ENCODE results near the gene MGLL.

MGLL gene

DNA sequence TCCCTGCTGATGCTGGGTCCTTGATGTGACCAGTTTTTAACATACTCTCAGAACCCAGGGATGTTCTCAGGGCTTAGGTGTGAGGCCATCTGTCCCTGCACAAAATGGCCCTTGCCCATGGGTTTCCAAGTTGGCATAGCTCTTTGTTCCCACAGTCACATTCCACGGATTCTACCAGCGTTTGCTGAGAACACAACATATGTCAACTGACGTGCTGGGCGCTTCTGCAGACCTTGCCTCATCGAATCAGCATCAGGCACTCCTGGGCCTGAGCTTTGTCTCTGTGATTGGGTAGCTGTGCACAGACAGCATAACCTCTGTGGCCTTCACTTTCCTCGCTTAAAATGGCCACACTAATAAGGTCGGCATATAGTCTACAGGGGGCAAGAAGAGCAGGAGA lies 69.0 kb downstream of the MGLL start:
- FAIRE-seq, result no peak

DNA sequence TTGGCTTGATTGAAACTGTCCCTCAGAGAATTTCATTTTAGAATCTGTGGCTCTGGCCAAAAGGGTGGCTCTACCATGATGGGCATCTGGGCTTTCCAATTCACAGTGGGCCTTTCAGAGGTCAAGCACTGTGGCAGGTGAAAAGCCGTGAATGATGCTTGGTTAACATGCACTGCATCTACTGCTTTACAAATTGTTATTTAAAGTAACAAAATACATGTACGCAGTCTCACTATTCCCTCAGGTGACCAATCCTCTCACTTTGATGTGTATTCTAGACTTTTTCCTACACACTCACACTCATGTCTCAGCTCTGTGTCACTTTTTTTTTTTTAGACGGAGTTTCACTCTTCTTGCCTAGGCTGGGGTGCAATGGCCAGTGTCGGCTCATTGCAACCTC lies 70.5 kb downstream of the MGLL start:
- no peak for FAIRE-seq

DNA sequence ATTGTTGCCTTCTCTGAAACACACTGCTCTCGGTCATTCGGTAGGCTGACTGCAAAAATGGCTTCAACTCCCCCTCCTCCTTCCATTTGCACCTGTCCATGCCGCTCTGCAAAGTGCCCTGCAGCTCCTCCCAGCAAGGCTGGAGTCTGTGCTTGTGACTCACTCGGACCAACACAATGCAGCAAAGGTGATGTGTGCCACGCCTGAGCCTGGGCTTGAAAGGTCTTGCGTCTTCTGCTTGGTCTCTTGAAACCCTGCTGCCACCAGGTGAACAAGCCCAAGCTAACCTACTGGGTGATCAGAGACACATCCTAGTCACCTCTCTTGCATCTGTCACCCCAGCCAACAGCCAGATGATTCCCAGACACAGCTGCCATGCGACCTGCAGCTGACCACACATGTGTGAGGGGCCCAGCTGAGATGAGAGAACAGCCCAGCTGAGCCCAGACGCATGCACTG lies 71.1 kb downstream of the MGLL start:
- FAIRE-seq, result no peak

DNA sequence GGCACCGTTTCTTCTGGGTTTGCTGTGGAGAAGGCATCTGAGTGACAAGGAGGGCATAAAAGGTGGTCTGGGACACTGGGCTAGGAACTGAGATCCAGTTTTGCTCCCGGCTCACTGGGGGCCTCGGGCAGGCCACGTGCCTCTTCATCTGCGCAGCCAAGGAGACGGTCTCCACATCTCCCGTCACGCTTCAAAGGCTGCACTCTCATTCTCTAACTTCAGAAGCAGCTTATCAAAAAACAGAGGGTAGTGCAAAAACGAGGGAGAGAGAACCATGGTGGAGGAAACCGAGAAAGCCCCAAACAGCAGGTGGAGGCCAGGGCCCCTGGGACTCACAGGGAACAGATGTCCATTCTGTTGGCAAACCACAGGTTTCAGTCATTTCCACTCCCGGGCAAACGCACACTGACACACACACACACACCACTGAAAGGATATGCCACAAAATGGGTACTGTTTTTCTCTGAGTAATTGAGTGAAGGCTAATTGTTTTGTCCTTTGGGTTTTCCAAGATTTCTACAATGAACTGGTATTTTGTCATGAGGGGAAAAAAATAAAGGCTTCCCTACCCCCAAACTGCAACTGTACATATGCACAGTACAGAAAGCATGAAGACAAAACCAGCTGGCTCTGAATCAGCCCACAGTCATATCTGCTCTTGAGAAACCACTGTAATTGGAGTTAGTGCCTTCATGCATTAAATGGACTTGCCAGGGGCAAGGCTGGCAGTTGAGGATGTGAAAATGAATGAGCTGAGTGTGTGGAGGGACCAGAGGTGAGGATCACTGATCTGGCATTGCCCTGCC lies 71.9 kb downstream of the MGLL start:
- FAIRE-seq, result no peak

DNA sequence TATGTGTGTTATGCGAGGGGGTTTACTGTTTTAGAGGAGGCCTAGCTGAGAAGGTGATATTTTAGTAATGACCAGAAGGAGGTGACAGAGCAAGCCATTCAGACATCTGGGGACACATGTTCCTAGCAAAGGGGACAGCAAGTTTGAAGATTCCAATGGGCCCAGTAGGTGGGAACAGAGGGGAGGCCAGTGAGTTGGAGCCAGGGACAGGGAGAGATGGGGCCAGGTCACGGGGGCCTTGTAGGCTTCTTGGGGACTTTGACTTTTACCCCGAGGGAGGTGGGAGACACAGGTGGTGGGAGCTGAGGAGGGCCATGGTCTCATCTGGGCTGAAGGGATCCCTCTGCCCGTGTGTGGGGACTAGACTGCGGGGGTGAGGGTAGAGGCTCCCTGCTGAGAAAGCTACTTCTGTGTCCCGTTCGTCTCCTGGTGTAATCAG lies 72.5 kb downstream of the MGLL start:
- FAIRE-seq, result no peak

DNA sequence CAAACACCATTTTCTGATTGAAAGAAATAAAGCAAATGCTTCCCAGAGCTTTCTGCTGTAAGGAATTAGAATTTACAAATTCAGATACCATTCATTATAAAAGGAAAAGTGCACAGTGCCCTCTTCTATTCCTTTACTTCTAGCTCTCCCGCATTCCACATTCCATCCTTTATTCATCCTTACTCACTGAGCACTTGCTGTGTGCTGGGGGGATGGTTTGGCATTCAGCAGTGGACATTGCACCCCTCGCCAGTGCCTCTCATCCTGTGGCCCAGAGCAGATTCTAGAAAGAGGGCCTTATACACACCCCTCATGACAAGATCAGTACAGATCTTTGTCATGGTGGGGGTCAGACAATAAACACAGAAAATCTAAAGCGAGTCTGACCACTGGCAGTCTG lies 73.0 kb downstream of the MGLL start:
- FAIRE-seq, result no peak

DNA sequence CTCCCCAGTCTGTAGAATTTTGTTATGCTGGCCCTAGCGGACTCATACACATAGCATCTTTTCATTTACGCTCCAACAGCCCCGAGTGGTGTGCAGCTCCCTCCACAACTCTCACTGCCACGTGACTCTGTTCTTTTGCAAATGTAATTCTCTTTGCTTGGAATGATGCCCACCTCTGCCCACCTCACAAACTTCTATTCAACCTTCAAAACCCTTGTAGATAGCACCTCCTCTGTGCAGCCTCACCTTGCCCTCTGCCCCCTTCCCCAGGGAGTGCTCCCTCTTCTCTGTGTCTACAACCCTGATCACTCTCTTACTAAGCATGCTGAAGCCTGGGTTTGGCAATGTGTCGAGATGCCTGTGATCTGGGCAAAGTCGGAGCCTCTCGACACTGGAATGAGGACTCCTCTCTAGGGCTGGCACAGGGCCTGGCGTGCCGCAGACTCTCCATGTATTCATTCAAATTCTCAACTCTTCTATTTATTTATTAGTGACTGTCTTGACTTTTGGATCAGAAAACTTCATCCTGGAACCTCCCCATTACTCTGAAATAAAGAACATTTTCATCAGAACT lies 73.5 kb downstream of the MGLL start:
- no peak for FAIRE-seq

DNA sequence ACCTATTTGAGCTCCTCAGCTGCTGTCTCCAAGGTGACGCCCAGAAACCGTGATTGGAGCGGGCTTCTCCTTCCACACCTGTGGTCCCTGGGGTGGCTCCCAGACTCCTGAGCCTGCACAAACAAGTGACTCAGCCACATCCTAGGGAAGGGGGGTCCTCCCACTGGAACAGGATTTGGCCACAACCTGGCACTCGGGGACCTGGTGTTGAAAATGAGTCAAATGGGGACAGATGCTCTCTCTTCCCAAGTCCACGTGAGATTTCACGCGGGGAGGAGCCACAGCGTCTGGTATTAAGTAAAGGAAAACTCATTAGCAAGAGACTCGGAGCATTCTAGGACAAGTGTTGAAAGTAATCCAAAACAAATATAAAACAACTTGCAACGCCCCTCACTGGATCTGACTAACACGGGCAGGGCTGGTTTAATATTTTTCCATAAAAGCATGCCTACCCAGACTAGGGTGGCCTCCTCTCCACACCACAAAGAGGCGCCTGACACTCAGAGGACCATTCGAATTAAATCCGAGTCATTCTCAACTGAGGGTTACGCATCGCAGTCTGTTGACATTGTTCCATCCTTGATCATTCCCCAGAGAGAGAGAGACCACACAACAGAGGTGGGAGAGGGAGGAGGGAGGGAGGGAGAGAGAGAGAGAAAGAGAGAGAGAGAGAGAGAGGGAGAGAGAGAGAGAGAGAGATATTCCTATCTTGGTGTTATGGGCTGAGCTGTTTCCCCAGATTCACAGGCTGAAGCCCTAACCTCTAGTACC lies 74.4 kb downstream of the MGLL start:
- no peak for FAIRE-seq

DNA sequence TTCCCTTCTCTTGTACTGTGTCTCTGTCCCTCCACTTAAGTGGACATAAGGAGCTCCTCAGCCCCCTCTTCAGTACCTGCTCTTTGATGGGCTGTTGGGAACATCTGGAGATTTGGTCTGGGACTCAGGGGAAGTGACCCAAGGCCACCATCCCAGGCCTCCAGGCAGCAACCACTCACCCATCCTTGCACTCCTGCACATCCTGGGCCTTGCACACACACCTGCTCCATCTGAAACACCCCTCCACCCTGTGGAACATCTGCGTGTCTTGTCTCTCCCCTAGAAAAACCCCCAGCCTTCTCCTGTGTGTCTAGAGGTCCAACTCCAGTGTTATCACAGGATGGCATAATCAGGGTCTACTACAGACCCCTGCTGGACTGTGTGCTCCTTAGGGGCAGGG lies 75.2 kb downstream of the MGLL start:
- FAIRE-seq, result no peak

DNA sequence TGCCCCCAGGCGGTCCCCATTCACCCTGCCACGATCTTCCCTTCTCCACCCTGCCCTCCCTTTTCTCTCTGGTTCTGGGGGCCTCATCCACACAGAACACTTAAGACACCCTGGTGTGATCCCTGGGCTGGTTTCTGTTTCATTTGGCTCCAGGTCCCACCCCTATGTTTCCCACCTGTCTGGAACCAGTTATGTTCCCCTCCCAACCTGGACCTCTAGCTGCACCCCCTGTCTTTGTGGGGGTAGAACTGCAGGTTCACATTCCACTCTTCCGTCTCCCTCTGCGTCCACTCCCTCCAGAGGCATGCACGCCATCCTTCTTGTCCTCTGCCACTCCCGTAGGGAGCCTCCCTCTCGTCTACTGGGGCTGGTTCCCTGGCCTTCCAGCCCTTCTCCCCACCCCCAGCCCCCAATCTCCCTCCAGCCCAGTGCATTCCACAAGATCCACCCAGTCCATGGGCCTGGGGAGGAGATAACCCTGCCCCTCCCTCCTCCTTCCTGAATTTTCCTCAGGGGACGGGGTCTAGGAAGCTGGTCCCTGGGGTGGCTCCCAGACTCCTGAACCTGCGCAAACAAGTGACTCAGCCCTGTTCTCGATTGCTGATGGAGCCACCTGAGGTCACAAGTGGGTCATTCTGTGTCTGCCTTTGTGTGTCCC lies 75.8 kb downstream of the MGLL start:
- no peak for FAIRE-seq

DNA sequence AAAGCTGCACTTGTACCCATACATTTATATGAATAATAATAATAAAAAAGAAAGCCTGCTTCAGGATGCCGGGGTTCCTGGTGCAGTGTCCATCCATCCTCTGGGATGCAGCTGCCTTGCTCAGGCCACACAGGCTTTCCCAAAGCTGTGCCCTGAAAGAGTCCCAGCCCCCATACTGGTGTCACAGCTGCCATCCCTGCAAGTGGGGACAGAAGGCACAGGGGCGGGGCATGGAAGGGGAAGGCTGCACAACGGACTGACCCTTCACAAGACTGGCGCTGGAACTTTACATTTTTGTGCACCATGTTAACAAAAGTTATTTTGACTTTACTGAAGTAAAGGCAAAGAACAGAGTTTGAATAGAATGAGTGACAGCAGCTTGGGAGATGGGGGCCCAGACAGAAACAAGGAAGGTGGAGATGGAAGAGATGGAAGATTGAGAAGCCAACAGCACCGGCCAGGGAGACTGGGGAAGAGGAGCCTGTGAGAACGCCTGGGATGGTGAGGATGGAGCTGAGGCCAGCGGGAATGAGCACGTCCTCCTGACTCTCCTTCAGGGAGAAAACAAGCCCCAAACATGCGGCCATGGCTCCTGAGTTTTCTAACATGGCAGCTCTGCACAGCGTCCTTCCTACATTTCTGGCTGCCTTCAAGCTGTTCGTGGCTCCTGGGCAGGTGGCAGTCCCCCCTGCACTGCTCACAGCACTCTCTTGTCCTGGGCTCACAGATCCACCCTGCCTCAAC lies 76.5 kb downstream of the MGLL start:
- FAIRE-seq, result no peak

DNA sequence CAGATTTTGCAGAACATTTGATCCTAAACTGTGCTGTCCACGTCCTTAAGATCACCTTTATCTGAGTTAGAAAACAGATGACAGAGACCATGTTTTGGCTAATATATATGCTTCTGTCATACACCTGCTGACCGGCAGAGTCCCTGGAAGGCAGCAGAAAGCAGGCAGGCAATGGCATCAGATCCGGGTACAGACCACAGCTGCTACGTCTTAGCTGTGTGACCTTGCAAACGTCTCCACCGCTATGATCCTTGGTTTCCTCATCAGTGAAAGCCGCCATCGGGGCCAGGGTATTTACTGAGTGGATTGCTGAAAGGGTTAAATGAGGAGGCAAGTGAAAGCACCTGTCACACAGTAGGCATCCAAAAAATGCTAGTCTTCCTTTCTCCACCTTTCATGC lies 77.4 kb downstream of the MGLL start:
- FAIRE-seq, result no peak

DNA sequence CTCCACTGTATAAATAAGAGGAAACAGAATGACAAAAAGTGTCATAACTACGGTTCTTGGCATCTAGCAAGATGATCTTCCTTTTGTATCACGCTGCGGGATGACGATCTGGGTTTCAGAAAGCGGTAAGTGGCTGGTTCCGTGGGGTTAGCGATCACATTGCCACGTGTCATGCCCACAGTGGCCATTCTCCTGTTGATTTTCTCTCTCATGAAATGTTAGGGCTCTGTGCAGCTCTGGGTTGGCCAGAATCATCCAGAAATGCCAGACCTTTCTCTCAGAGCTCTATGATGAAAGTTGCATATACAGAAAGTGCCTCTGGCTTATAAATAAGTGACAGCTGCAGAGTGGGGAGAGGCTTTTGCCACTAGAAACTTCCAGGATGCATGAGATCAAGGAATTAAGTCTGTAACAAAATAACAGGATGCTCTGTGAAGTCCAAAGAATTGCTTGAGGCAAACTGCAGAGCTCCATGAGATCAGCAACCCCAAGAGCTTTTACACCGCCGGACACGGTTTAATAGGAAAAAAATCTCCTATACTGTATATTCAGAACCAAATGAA lies 78.0 kb downstream of the MGLL start:
- no peak for FAIRE-seq

DNA sequence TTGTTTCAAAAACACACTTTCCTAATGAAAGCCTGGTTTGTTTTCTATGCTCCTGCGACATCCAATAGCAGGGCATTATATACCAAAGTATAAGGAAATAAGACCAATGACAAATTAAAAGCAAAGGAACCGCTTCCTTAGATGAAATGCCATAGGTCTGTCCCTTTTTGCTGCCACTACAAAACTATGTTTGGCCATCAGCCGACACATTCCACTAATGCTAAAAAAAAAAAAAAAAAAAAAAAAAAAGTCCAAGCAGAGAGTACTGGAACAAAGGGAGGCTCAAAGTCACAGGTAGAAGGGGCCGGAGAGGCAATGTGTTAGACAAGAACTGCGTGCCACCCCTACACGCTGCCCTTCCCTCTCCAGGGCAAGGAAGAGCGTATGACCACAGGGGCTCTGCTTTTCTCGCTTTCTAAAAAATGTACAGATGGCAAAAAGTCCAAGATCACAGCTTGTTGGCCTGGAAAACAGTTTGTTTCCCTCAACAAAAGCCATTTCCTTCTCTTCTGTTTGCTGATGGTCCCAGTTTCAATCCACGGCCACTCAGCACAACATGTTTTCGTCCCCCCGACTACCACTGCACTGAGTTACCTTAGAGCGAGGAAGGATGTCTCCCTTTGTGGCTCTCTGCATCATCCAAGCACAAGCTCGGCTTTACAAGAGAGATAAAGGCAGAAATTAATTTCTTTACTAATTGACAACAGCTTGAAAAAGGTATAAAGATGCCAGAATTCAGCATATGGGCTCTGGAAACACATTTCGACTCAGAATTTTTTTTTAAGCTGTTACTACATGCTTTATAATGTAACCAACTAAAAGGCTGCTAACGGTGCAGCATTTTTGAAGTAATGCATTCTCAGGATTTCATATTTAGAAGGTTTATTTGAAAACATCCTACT lies 78.7 kb downstream of the MGLL start:
- FAIRE-seq, result no peak

DNA sequence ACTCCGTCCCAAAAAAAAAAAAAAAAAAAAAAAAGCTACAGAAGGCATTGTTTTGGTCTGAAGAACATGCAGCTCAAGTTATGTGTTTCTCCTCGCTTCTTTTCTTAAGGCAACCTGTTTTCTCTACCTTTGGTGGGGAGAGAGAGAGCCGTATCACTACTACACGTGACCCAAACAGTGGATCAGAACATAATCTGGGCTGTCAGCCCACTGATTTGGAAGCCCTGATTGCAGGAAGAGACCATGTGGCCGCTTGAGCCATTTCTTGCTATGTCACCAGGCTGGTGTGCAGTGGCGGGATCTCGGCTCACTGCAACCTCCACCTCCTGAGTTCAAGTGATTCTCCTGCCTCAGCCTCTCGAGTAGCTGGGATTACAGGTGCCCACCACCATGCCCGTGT lies 79.7 kb downstream of the MGLL start:
- no peak for FAIRE-seq

DNA sequence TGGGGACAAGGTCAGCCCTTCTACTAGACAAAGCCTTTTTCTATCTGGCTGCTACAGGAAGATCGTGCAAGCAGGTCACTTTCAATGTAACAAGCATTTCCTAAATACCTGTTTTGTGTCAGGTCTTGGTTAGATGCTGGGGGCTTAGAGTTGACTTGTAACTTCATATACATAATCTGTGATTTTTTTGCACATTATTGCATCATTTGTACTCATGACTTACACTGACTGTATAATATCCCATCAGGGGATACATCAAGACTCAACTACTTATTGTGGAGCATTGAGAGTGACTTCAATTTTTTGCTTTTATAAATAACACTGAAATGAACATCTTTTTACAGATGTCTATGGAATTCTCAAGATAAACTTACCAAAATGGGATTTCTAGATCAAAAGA lies 80.6 kb downstream of the MGLL start:
- no peak for FAIRE-seq

DNA sequence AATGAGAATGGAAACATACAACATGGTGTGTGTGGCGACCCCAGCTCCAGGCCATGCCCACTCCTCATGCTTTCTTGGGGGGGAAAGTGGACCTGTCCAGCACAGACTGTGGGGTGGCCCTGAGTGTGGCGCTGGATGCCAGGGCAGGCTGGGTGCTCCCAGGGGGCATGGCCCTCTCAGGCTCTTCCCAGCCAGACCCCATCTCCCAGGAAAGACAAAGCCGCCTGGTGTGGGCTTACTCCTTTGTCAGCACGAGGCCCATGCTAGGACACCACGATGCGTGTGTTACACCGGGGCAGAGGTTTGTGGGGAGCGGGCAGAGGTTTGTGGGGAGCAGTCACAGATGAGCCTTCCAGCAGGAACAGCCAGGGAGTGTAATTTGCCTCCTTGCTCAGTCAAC lies 81.1 kb downstream of the MGLL start:
- FAIRE-seq, result no peak

DNA sequence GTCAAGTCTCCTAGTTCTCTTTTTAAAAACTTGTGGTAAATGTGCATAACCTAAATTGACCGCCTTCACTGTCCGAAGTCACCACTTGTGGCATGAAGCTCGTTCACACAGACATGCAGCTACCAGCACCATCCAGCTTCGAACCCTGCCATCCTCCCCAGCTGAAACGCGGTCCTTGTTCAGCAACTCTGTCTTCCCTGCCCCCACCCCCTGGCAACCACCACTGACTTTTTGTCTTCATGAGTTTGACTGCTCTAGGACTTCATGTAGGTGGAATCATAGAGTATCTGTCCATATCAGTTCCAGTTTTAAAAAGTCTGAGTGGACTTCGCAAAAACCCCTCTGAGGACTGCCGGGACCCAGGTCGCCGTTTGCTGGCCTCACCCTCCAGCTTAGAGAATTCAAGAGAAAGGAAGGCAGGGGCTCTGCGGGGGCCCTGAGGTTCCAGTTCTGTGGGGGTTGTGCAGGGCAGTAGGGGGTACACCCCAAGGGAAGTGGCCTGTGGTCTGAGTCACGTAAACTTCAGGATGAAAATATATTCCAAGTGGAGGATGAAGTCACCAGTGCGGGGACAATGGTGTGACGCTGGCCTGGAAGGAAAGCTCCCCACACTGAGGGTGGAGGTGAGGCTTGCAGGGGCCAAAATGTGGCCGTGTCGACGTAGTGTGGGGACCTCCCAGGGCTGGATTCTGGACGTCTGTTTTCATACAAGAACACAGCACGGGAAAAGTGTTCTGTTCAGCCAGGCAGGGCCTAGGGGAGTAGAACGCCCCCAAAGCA lies 82.0 kb downstream of the MGLL start:
- no peak for FAIRE-seq

DNA sequence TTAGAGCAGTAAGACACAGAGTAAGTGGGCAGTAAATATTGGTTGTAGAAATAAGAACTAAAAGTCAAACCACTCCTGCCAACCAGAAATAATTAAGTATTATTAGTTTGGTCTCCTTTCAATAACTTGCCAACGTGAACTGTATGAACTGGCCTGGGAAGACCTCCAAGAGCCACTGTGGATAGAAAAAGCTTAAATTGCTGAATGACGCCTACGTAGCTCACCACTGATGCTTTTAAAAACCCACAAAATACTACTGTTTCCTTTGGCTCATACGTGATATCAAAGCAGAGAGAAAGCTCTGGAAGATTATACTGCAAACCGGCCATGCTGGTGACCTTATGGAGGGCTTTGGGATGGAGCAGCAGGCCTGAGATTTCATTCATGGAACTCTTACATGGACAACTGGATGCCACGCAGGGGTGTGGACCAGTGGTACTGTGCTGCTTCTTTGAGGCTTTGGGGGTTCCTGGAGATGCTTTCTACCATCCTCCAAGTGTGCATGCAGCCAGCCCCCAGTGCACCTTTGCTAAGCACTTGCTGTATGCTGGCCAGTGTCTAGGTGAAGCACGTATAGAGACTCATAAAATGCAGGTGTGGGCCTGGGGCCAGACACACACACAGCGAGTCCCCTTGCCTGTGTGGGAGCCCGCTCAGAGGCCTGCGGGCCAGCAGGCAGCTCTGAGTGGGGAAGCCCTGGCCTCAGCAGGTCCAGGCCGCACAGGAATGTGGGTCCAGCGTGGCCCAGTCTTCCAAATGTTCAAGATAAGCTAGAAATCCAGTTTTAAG lies 82.8 kb downstream of the MGLL start:
- FAIRE-seq, result no peak
